H1 (cell line): ENCODE data around the gene PCGF3. TPM values are rescaled to one million over a fixed set of nuclear protein-coding genes. Genes with fewer than 3 reads are reported as not detected.

Experiments
- CTCF ChIA-PET: fragments of 300-600 bp; sonication (Branson Sonifier 250); formaldehyde crosslinking; loops from one replicate; lab custom pipeline; 2021; ENCODE audit not compliant: partially characterized antibody; lab: Charles Lee
- POLR2A ChIA-PET: fragments of 300-600 bp; sonication (Branson Sonifier 250); formaldehyde crosslinking; loops from one replicate; lab custom pipeline; 2021; ENCODE audit warnings: inconsistent platforms; ENCODE audit not compliant: partially characterized antibody; lab: Charles Lee
- DNase-seq, 2 experiments: peaks; one replicate each; pipeline versions ENCODE4 v3.0.0 to v3.0.0-alpha.2; 2010 to 2022; ENCODE audit warnings: low spot score in 2 of 2, low read depth in 1 of 2, mixed read lengths in 1 of 2
- FAIRE-seq: peaks from 2 replicates; lab custom pipeline; 2011; peaks lifted over from hg19 to GRCh38; lab: Jason Lieb, UNC
- H2AFZ ChIP-seq: 2 replicates; pipeline ENCODE4 v1.8.1; 2012; ENCODE audit warnings: low read length, inconsistent platforms
- H2AK5ac ChIP-seq: 2 replicates; pipeline ENCODE4 v1.6.1; 2013; ENCODE audit warnings: low read depth, low read length
- H2BK120ac ChIP-seq: replicated peaks from 2 replicates; pipeline ENCODE3; 2013; ENCODE audit warnings: low read depth, low read length, inconsistent platforms
- H2BK12ac ChIP-seq: 2 replicates; pipeline ENCODE4 v1.6.1; 2013; ENCODE audit warnings: low read depth, low read length
- H2BK15ac ChIP-seq: 2 replicates; pipeline ENCODE4 v1.6.1; 2013; ENCODE audit warnings: low read length
- H2BK20ac ChIP-seq: 2 replicates; pipeline ENCODE4 v1.6.1; 2013; ENCODE audit warnings: low read length
- H2BK5ac ChIP-seq: 2 replicates; pipeline ENCODE4 v1.6.1; 2013; ENCODE audit warnings: low read depth, low read length
- H3K14ac ChIP-seq: 2 replicates; pipeline ENCODE4 v1.6.1; 2013; ENCODE audit warnings: inconsistent platforms; ENCODE audit not compliant: insufficient read length
- H3K18ac ChIP-seq: 2 replicates; pipeline ENCODE4 v1.6.1; 2013; ENCODE audit warnings: low read length; ENCODE audit errors: extremely low read depth
- H3K23ac ChIP-seq: 2 replicates; pipeline ENCODE4 v1.6.1; 2013; ENCODE audit warnings: inconsistent platforms; ENCODE audit not compliant: insufficient read length
- H3K23me2 ChIP-seq: 2 replicates; pipeline ENCODE4 v1.6.1; 2013; ENCODE audit warnings: low read depth, low read length
- H3K27ac ChIP-seq: 2 replicates; pipeline ENCODE4 v1.6.1; 2011; ENCODE audit warnings: low read depth, low read length, inconsistent platforms
- H3K27me3 ChIP-seq, 4 experiments: replicated peaks in 1 of 4; 1 replicate in 1 of 4; 2 replicates in 3 of 4; pipeline versions ENCODE4 v1.6.1 to v1.8.1; 2011 to 2013; ENCODE audit warnings: low read length in 3 of 4, mild to moderate bottlenecking in 3 of 4, inconsistent platforms in 2 of 4, mixed read lengths in 2 of 4, moderate library complexity in 1 of 4; ENCODE audit not compliant: control insufficient read depth in 3 of 4, insufficient read depth in 3 of 4; ENCODE audit errors: extremely low read depth in 1 of 4
- H3K36me3 ChIP-seq, 4 experiments: 2 replicates each; pipeline versions ENCODE4 v1.6.1 to v1.8.1; 2011 to 2013; ENCODE audit warnings: mild to moderate bottlenecking in 4 of 4, low read length in 3 of 4, moderate library complexity in 2 of 4, control low read depth in 1 of 4, inconsistent platforms in 1 of 4; ENCODE audit not compliant: insufficient read depth in 4 of 4, control insufficient read depth in 2 of 4
- H3K4ac ChIP-seq: replicated peaks from 2 replicates; pipeline ENCODE3; 2013; ENCODE audit warnings: low read length, low read depth, mixed read lengths, inconsistent platforms; ENCODE audit not compliant: insufficient read length
- H3K4me1 ChIP-seq, 4 experiments: replicated peaks in 1 of 4; 1 replicate in 1 of 4; 2 replicates in 3 of 4; pipeline versions ENCODE4 v1.6.1 to v1.8.1; 2011 to 2013; ENCODE audit warnings: low read length in 3 of 4, inconsistent platforms in 2 of 4, mixed read lengths in 1 of 4; ENCODE audit not compliant: insufficient read depth in 4 of 4, control insufficient read depth in 3 of 4
- H3K4me2 ChIP-seq, 2 experiments: 2 replicates each; pipeline versions ENCODE4 v1.6.1 to v1.8.1; 2011 to 2013; ENCODE audit warnings: low read depth in 2 of 2, low read length in 2 of 2, control low read depth in 1 of 2, inconsistent platforms in 1 of 2, mild to moderate bottlenecking in 1 of 2; ENCODE audit not compliant: insufficient read depth in 1 of 2
- H3K4me3 ChIP-seq, 4 experiments: fragments of 200-600, 300-600 bp in 1 of 4; sonication (generic), shearing (Covaris generic), sonication (Bioruptor Twin) in 1 of 4; 2 replicates each; pipeline versions ENCODE4 v1.5.1 to v1.8.1; 2011 to 2016; ENCODE audit warnings: low read length in 4 of 4, low read depth in 3 of 4, control low read depth in 2 of 4, inconsistent platforms in 2 of 4, mild to moderate bottlenecking in 2 of 4, mixed read lengths in 1 of 4, moderate library complexity in 1 of 4; ENCODE audit not compliant: insufficient read depth in 2 of 4; ENCODE audit errors: extremely low read depth in 1 of 4
- H3K56ac ChIP-seq: replicated peaks from 2 replicates; pipeline ENCODE3; 2013; ENCODE audit warnings: low read depth, mild to moderate bottlenecking, mixed read lengths, low read length, inconsistent platforms; ENCODE audit not compliant: insufficient read length
- H3K79me1 ChIP-seq: 2 replicates; pipeline ENCODE4 v1.6.1; 2013; ENCODE audit warnings: low read depth, low read length, control low read depth
- H3K79me2 ChIP-seq, 2 experiments: 2 replicates each; pipeline versions ENCODE4 v1.6.1 to v1.8.1; 2012 to 2013; ENCODE audit warnings: low read length in 2 of 2, mild to moderate bottlenecking in 2 of 2, inconsistent platforms in 1 of 2; ENCODE audit not compliant: insufficient read depth in 2 of 2, control insufficient read depth in 1 of 2
- H3K9ac ChIP-seq, 4 experiments: replicated peaks in 1 of 4; 1 replicate in 1 of 4; 2 replicates in 3 of 4; pipeline versions ENCODE4 v1.6.1 to v1.8.1; 2011 to 2013; ENCODE audit warnings: low read depth in 3 of 4, low read length in 3 of 4, control low read depth in 2 of 4, mild to moderate bottlenecking in 2 of 4, moderate library complexity in 2 of 4, inconsistent platforms in 1 of 4; ENCODE audit errors: extremely low read depth in 1 of 4
- H3K9me3 ChIP-seq, 2 experiments: 2 replicates each; pipeline versions ENCODE4 v1.6.1 to v1.8.1; 2012 to 2013; ENCODE audit warnings: mild to moderate bottlenecking in 2 of 2, moderate library complexity in 2 of 2, control low read depth in 1 of 2, inconsistent platforms in 1 of 2, low read depth in 1 of 2, low read length in 1 of 2, mixed read lengths in 1 of 2; ENCODE audit not compliant: insufficient read depth in 2 of 2
- H4K20me1 ChIP-seq, 2 experiments: replicated peaks in 1 of 2; 2 replicates each; pipeline versions ENCODE3 to v1.8.1; 2011 to 2013; ENCODE audit warnings: inconsistent platforms in 2 of 2, low read length in 2 of 2, mild to moderate bottlenecking in 1 of 2; ENCODE audit not compliant: insufficient read depth in 2 of 2, control insufficient read depth in 1 of 2
- H4K5ac ChIP-seq: 2 replicates; pipeline ENCODE4 v1.6.1; 2013; ENCODE audit warnings: low read length, low read depth, mixed read lengths, inconsistent platforms; ENCODE audit not compliant: insufficient read length
- H4K8ac ChIP-seq: 2 replicates; pipeline ENCODE4 v1.8.0; 2013; ENCODE audit warnings: mild to moderate bottlenecking, moderate library complexity, low read length, inconsistent platforms; ENCODE audit not compliant: insufficient read depth; ENCODE audit errors: extremely low read depth
- H4K91ac ChIP-seq: replicated peaks from 2 replicates; pipeline ENCODE3; 2013; ENCODE audit warnings: low read length, mixed read lengths, inconsistent platforms; ENCODE audit not compliant: insufficient read length
- CBX5 ChIP-seq: fragments of 300-800, 300-1000 bp; sonication (generic); IDR thresholded peaks from 2 replicates; pipeline ENCODE4 v1.7.1; 2016; ENCODE audit warnings: antibody characterized with exemption, low read length, low read depth
- POLR2A ChIP-seq, 2 experiments: IDR thresholded peaks; 1 replicate in 1 of 2; 2 replicates in 1 of 2; pipeline ENCODE4 v1.6.1; 2011; ENCODE audit warnings: low read depth in 2 of 2, low read length in 2 of 2, mild to moderate bottlenecking in 2 of 2; ENCODE audit errors: control extremely low read depth in 1 of 2
- POLR2AphosphoS5 ChIP-seq: IDR thresholded peaks from 2 replicates; pipeline ENCODE4 v1.6.1; 2011; ENCODE audit warnings: low read depth, low read length
- SRF ChIP-seq: IDR thresholded peaks from 2 replicates; pipeline ENCODE4 v1.6.1; 2011; ENCODE audit warnings: mild to moderate bottlenecking, low read depth, low read length, moderate library complexity
- TCF12 ChIP-seq: IDR thresholded peaks from 2 replicates; pipeline ENCODE4 v1.6.1; 2011; ENCODE audit warnings: low read depth, mild to moderate bottlenecking, low read length
- WGBS, 2 experiments: shearing (Covaris generic) in 1 of 2; methylation state at CpG; one replicate each; pipeline versions ENCODE4 v1.1.6 to v1.1.7; 2013 to 2015; ENCODE audit warnings: low lambda C conversion rate in 2 of 2, mixed read lengths in 2 of 2, inconsistent platforms in 1 of 2, low coverage in 1 of 2, missing lambda C conversion rate in 1 of 2; ENCODE audit not compliant: insufficient replicate concordance in 2 of 2, insufficient coverage in 1 of 2, insufficient read length in 1 of 2; ENCODE audit errors: extremely low coverage in 1 of 2, missing lambda C conversion rate in 1 of 2; 5-methylcytosine and 5-hydroxymethylcytosine counted together
- polyA plus RNA-seq, 7 experiments: library from polyadenylated mRNA; depleted of rRNA in 3 of 7; stranded (reverse) in 5 of 7; unstranded in 2 of 7; fragments of >200 nt in 5 of 7; fragments of 200-250 nt in 2 of 7; gene quantifications; 1 replicate in 5 of 7; 2 replicates in 1 of 7; 4 replicates in 1 of 7; pipeline versions ENCODE4 v1.2.1 to v1.2.3, GENCODE V29; 2011 to 2013; ENCODE audit warnings: missing spikeins in 2 of 7, mixed read lengths in 2 of 7
- total RNA-seq: library from RNA; stranded (reverse); fragmentation: NEBNext Ultra II Directional; extraction: Animal tissue kit (Norgen Biotek cat#: 25700); gene quantifications from 2 replicates; pipeline ENCODE4 v1.2.1, GENCODE V29; 2021

The PCGF3 gene
- total and polyA plus RNA-seq, 2 of the 8 experiments (the other 6 are each of a cell fraction or from before 2014, with no cell fraction given) = 52.7 to 52.9 TPM

DNA sequence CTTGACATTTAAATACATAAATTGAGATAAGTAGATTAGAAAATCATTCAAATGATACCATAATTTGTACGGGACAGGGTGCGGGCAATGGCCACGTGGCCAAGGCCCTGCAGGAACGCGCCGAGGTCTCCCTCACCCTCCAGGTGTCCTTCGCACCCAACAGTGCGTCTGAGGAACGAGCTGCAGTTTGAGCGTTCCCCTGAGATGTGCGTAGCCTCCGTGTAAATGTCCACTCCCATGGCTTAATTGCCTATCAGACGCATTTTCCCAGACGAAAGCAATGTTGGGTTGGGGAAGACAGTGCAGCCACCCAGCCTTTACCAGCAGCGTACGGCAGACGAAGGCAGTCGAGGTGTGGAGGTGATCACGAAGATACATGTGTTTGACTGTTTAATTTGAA, 63.9 kb downstream of the PCGF3 start:
- H3K9ac ChIP-seq = no peak overlapping the region
- no peak overlapping the region for H4K8ac ChIP-seq
- H4K20me1 ChIP-seq = peaks cover 18 to 33% of the 10 kb centered on the region in 2 experiments
- no peak overlapping the region for H2BK20ac ChIP-seq
- DNase-seq = no peak
- no peak overlapping the region for H2BK120ac ChIP-seq
- CTCF ChIA-PET = interaction anchor here (0.7 to 2.7 kb wide), 4 partner anchors 15 to 85 kb away, joined by 3 to 6 read pairs (median 5); no protein-coding TSS in a partner anchor
- H2BK15ac ChIP-seq = no peak overlapping the region
- no peak overlapping the region for H4K5ac ChIP-seq
- peaks cover 8% of the 10 kb centered on the region for H3K79me1 ChIP-seq
- H2BK12ac ChIP-seq = no peak overlapping the region
- TF ChIP-seq CBX5 (no peak), POLR2AphosphoS5 (peak; percentile 65; the same call in 1 of the 2 replicates), SRF (no peak), TCF12 (no peak), POLR2A (IDR thresholded peaks at IDR 0.05; ENCODE audit: control extremely low read depth in 1 of 2, low read depth in 2 of 2, low read length in 2 of 2) (0 out of 3 replicates have a peak, but pooled peaks of 1 of the 2 experiments have one; percentile 1)
- H3K56ac ChIP-seq = no peak overlapping the region
- no peak overlapping the region for H3K4me2 ChIP-seq
- H3K23ac ChIP-seq = no peak overlapping the region
- H4K91ac ChIP-seq = no peak overlapping the region
- WGBS, 2 experiments = 93% methylated on average over 19 of the region's 19 CpGs; no CpG with 5 or more reads in 1 of the 2 experiments
- H2AK5ac ChIP-seq = no peak overlapping the region
- FAIRE-seq = no peak
- H3K14ac ChIP-seq = no peak overlapping the region
- H3K4me3 ChIP-seq = no peak overlapping the region
- no peak overlapping the region for H3K27ac ChIP-seq
- no peak overlapping the region for H3K4ac ChIP-seq
- H3K23me2 ChIP-seq = no peaks in the 10 kb centered on the region
- no peak overlapping the region for H2AFZ ChIP-seq
- H3K18ac ChIP-seq = no peak overlapping the region
- no peak overlapping the region for H2BK5ac ChIP-seq
- H3K4me1 ChIP-seq = peaks cover 0 to 3% (median 0%) of the 10 kb centered on the region in 4 experiments; a peak in 2 of 7 replicates
- H3K9me3 ChIP-seq = peaks cover 4% of the 10 kb centered on the region in 2 experiments; a peak in 2 of 4 replicates
- POLR2A ChIA-PET = interaction anchor here (1.0 kb wide), 1 partner anchor 15 kb away, joined by 3 read pairs; no protein-coding TSS in a partner anchor
- H3K36me3 ChIP-seq = peaks cover 2 to 33% (median 18%) of the 10 kb centered on the region in 4 experiments; a peak in 7 of 8 replicates
- peaks cover 0 to 38% of the 10 kb centered on the region in 2 experiments; a peak in 3 of 4 replicates for H3K79me2 ChIP-seq
- no peaks in the 10 kb centered on the region for H3K27me3 ChIP-seq
